MM.1S (cell line): Measurements from ENCODE around the gene HYCC1.
A peak's percentile ranks its signal among the peaks of the same experiment; 100 is the strongest.
"Not testable (repeated sequence)": the region's sequence is repeated elsewhere in the genome, so short reads cannot be mapped to it uniquely, and the experiment has no call there.

ENCODE experiments used
- DNase-seq: peaks from one replicate; pipeline ENCODE4 v3.0.0-alpha.2; 2015
- H2AFZ ChIP-seq: fragments of 300-600 bp; sonication (generic); 2 replicates; pipeline ENCODE4 v1.6.0; 2016; ENCODE audit warnings: antibody characterized with exemption, low read length
- H3F3A ChIP-seq: fragments of 300-600 bp; sonication (generic); 2 replicates; pipeline ENCODE4 v1.6.1; 2016; ENCODE audit warnings: mild to moderate bottlenecking, antibody characterized with exemption, low read length, moderate library complexity, mixed read lengths; ENCODE audit not compliant: insufficient read depth
- H3K27ac ChIP-seq: fragments of 300-600 bp; sonication (generic); 2 replicates; pipeline ENCODE4 v1.5.1; 2016; ENCODE audit warnings: mild to moderate bottlenecking, low read length
- H3K27me3 ChIP-seq: fragments of 300-600 bp; sonication (generic); replicated peaks from 2 replicates; pipeline ENCODE4 v1.6.0; 2016; ENCODE audit warnings: low read length; ENCODE audit not compliant: insufficient read depth
- H3K36me3 ChIP-seq: fragments of 300-600 bp; sonication (generic); replicated peaks from 2 replicates; pipeline ENCODE4 v1.6.1; 2016; ENCODE audit warnings: mild to moderate bottlenecking, low read length, mixed read lengths; ENCODE audit not compliant: insufficient read depth
- H3K4me1 ChIP-seq: fragments of 300-600 bp; sonication (generic); 2 replicates; pipeline ENCODE4 v1.6.1; 2016; ENCODE audit warnings: low read length, mixed read lengths
- H3K4me2 ChIP-seq: fragments of 300-600 bp; sonication (generic); 2 replicates; pipeline ENCODE4 v1.6.0; 2016; ENCODE audit warnings: low read depth, low read length
- H3K4me3 ChIP-seq: fragments of 300-600 bp; sonication (generic); 2 replicates; pipeline ENCODE4 v1.5.1; 2016; ENCODE audit warnings: low read length, mixed read lengths
- H3K79me2 ChIP-seq: fragments of 300-600 bp; sonication (generic); 2 replicates; pipeline ENCODE4 v1.6.1; 2016; ENCODE audit warnings: mixed run types, low read length, mixed read lengths
- H3K9ac ChIP-seq: fragments of 300-600 bp; sonication (generic); 2 replicates; pipeline ENCODE4 v1.6.1; 2016; ENCODE audit warnings: low read length, mixed read lengths
- H3K9me2 ChIP-seq: fragments of 300-600 bp; sonication (generic); replicated peaks from 2 replicates; pipeline ENCODE4 v1.6.1; 2016; ENCODE audit warnings: mild to moderate bottlenecking, low read length, mixed read lengths; ENCODE audit not compliant: insufficient read depth
- H3K9me3 ChIP-seq: fragments of 300-600 bp; sonication (generic); replicated peaks from 2 replicates; pipeline ENCODE4 v1.6.1; 2016; ENCODE audit warnings: mild to moderate bottlenecking, low read length, mixed read lengths; ENCODE audit not compliant: insufficient read depth
- H4K20me1 ChIP-seq: fragments of 300-600 bp; sonication (generic); 2 replicates; pipeline ENCODE4 v1.6.1; 2016; ENCODE audit warnings: mild to moderate bottlenecking, low read length, moderate library complexity, mixed read lengths; ENCODE audit not compliant: insufficient read depth
- EZH2 ChIP-seq: fragments of 300-600 bp; sonication (generic); optimal IDR thresholded peaks from 2 replicates; pipeline ENCODE3; 2017; ENCODE audit warnings: low read depth, mild to moderate bottlenecking, antibody characterized with exemption, low read length, mixed read lengths
- EZH2phosphoT487 ChIP-seq: fragments of 300-600 bp; sonication (generic); IDR thresholded peaks from 2 replicates; pipeline ENCODE4 v1.6.1; 2018; ENCODE audit warnings: antibody characterized with exemption, low read length
- TF ChIP-seq, protein P1 (sequence below): fragments of 300-600 bp; sonication (generic); IDR thresholded peaks from 2 replicates; pipeline ENCODE4 v1.5.1; 2016; ENCODE audit warnings: antibody characterized with exemption, low read length, mixed read lengths

The HYCC1 gene

DNA sequence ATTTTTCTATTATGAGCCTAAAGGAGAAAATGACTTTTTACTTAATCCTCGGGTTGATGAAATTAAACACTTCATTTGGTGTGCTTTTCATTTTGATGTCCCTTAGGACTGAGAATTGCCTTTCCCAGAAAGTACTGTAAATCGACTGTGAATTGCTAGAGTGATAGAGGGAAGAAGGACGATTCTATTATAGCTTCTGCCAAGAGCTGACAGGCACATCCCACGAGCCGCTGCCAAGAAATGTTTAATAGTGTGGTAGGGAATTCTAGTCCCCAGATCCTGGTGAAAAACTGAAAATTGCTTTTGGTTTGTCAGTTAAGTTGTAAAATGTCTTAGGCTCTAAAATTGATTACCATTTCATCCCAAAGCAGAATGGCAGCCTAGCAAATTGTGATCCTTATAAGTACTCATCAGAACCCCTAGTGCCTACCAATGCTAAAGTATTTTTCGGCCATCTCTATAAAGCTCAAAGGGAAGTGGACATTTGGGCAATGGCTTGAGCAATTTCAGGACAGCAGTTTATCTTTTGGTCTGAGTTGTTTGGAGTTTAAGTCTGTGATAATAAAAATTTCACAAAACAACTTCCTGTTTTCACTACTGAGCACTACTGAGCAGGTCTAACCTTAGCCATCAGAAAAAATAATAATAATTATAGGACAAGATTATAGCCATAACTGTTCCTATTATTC is 44.6 kb upstream of the HYCC1 start:
- H3K9ac ChIP-seq, result no peak overlapping the region
- no peak overlapping the region for H3K4me2 ChIP-seq
- no peak overlapping the region for H2AFZ ChIP-seq
- no peaks in the 10 kb centered on the region for H3K9me3 ChIP-seq
- H4K20me1 ChIP-seq, result no peaks in the 10 kb centered on the region
- H3K27ac ChIP-seq, result no peak overlapping the region
- DNase-seq, result no peak
- no peaks in the 10 kb centered on the region for H3K79me2 ChIP-seq
- TF ChIP-seq EZH2phosphoT487 (no peak), EZH2 (no peak)
- TF ChIP-seq, protein P1, sequence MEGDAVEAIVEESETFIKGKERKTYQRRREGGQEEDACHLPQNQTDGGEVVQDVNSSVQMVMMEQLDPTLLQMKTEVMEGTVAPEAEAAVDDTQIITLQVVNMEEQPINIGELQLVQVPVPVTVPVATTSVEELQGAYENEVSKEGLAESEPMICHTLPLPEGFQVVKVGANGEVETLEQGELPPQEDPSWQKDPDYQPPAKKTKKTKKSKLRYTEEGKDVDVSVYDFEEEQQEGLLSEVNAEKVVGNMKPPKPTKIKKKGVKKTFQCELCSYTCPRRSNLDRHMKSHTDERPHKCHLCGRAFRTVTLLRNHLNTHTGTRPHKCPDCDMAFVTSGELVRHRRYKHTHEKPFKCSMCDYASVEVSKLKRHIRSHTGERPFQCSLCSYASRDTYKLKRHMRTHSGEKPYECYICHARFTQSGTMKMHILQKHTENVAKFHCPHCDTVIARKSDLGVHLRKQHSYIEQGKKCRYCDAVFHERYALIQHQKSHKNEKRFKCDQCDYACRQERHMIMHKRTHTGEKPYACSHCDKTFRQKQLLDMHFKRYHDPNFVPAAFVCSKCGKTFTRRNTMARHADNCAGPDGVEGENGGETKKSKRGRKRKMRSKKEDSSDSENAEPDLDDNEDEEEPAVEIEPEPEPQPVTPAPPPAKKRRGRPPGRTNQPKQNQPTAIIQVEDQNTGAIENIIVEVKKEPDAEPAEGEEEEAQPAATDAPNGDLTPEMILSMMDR, result no peak
- H3K36me3 ChIP-seq, result no peaks in the 10 kb centered on the region
- H3F3A ChIP-seq, result no peaks in the 10 kb centered on the region
- no peak overlapping the region for H3K4me3 ChIP-seq
- H3K4me1 ChIP-seq, result no peaks in the 10 kb centered on the region
- no peaks in the 10 kb centered on the region for H3K9me2 ChIP-seq
- H3K27me3 ChIP-seq, result no peaks in the 10 kb centered on the region

DNA sequence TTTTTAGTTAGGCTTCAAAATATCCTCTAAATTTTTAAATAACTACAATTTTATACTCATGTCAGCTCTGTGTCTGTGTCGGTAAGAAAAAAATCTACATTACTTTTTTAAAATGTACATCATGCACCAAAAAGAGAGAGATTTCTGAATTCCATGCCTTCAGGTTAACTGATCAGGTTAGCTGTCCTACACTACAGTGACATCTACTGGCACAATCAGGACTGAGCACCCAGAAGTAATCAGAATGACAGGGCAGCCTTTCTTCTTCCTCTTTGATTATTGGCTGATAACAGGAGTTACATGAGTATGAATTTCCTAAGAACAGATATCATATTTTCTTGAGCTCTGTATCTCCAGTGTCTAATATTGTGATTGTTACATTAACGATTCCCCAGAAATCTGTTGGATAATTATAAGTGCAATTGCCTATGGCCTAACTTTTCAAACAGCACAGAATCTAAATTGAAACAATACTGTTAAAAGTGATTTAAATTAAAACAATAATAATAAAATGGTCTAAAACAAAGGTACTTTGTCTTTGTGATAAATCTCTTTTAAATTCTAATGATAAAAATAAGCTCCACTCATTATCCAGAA is 41.8 kb upstream of the HYCC1 start:
- no peak overlapping the region for H3K4me3 ChIP-seq
- TF ChIP-seq, protein P1, result peak; percentile 93
- no peak for TF ChIP-seq EZH2phosphoT487
- H3K4me2 ChIP-seq, result no peak overlapping the region
- H3K79me2 ChIP-seq, result no peaks in the 10 kb centered on the region
- H2AFZ ChIP-seq, result no peak overlapping the region
- no peaks in the 10 kb centered on the region for H3K4me1 ChIP-seq
- H3F3A ChIP-seq, result no peaks in the 10 kb centered on the region
- DNase-seq, result peak; percentile 70
- H3K27ac ChIP-seq, result no peak overlapping the region
- no peaks in the 10 kb centered on the region for H4K20me1 ChIP-seq
- no peaks in the 10 kb centered on the region for H3K27me3 ChIP-seq
- H3K9ac ChIP-seq, result no peak overlapping the region
- no peaks in the 10 kb centered on the region for H3K36me3 ChIP-seq
- H3K9me3 ChIP-seq, result no peaks in the 10 kb centered on the region
- H3K9me2 ChIP-seq, result no peaks in the 10 kb centered on the region

DNA sequence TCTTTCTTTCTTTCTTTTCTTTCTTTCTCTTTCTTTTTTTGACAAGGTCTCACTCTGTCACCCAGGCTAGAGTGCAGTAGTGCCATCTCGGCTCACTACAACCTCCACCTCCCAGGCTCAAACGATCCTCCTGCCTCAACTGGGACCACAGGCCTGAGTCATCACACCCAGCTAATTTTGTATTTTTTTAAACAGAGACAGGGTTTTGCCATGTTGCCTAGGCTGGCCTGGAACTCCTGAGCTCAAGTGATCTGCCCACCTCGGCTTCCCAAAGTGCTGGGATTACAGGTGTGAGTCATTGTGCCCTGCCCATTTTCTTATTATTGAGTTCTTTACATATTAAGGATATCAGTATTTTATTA is 37.2 kb upstream of the HYCC1 start:
- H3K36me3 ChIP-seq, H3K4me3 ChIP-seq, H3K4me2 ChIP-seq, H2AFZ ChIP-seq, H3K27me3 ChIP-seq, H3K9me2 ChIP-seq, H3F3A ChIP-seq, H3K27ac ChIP-seq, H3K4me1 ChIP-seq, H4K20me1 ChIP-seq, H3K9ac ChIP-seq, DNase-seq, H3K79me2 ChIP-seq, H3K9me3 ChIP-seq: not testable (repeated sequence)

DNA sequence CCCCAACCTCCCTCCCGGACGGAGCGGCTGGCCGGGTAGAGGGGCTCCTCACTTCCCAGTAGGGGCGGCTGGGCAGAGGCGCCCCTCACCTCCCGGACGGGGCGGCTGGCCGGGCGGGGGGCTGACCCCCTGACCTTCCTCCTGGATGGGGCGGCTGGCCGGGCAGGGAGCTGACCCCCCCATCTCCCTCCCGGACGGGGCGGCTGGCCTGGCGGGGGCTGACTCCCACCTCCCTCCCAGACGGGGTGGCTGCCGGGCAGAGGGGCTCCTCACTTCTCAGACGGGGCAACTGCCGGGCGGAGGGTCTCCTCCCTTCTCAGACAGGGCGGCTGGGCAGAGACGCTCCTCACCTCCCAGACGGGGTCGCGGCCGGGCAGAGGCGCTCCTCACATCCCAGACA is 32.4 kb upstream of the HYCC1 start:
- H3K79me2 ChIP-seq, H3K27me3 ChIP-seq, H3K4me1 ChIP-seq, DNase-seq, H3K4me3 ChIP-seq, H3K9me3 ChIP-seq, H3K36me3 ChIP-seq, H3K27ac ChIP-seq, H2AFZ ChIP-seq, H3K9me2 ChIP-seq, H3K4me2 ChIP-seq, H3K9ac ChIP-seq, H4K20me1 ChIP-seq, H3F3A ChIP-seq: not testable (repeated sequence)

DNA sequence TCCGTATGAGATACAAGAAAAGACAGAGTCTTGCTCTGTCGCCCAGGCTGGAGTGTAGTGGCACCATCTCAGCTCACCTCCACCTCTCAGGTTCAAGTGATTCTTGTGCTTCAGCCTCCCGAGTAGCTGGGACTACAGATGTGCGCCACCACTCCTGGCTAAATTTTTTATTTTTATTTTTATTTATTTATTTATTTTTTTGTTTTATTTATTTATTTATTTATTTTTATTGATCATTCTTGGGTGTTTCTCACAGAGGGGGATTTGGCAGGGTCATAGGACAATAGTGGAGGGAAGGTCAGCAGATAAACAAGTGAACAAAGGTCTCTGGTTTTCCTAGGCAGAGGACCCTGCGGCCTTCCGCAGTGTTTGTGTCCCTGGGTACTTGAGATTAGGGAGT is 31.2 kb upstream of the HYCC1 start:
- H3K9me2 ChIP-seq, H3K36me3 ChIP-seq, H3K79me2 ChIP-seq, H3K9ac ChIP-seq, H2AFZ ChIP-seq, H4K20me1 ChIP-seq, H3K9me3 ChIP-seq, H3K27me3 ChIP-seq, H3K4me1 ChIP-seq, H3K27ac ChIP-seq, H3K4me2 ChIP-seq, DNase-seq, H3F3A ChIP-seq, H3K4me3 ChIP-seq: not testable (repeated sequence)
